Tibial nerve (tissue), 4 donors: ENCODE data around the gene SAMD3.

Experiments
- CTCF ChIP-seq, 5 experiments: fragments of 200-600 bp in 3 of 5; fragments of 450-650 bp in 2 of 5; sonication (generic) in 3 of 5; IDR thresholded peaks; one replicate each; pipeline ENCODE4 v1.5.1; 2016 to 2019; ENCODE audit warnings: antibody characterized with exemption in 5 of 5, mild to moderate bottlenecking in 3 of 5, moderate library complexity in 2 of 5
- EP300 ChIP-seq, 2 donors: sonication (generic); formaldehyde crosslinking; IDR thresholded peaks; one replicate each; pipeline ENCODE4 v1.6.1; 2017; ENCODE audit warnings: antibody characterized with exemption in 2 of 2, mild to moderate bottlenecking in 1 of 2
- POLR2A ChIP-seq, 2 donors: fragments of 450-650 bp; IDR thresholded peaks; one replicate each; pipeline ENCODE4 v1.6.1; 2017; ENCODE audit warnings: antibody characterized with exemption in 2 of 2, mild to moderate bottlenecking in 2 of 2, moderate library complexity in 2 of 2

- no peak for TF ChIP-seq POLR2A (IDR thresholded peaks at IDR 0.05)
- no peak for TF ChIP-seq CTCF (IDR thresholded peaks at IDR 0.05)
- TF ChIP-seq EP300 (IDR thresholded peaks at IDR 0.05), result no peak
Measured at GRCh38 chr6:130259140-130259539, 36.4 kb upstream of the SAMD3 start.
